ENCODE results near the gene EFCAB10.

DNA sequence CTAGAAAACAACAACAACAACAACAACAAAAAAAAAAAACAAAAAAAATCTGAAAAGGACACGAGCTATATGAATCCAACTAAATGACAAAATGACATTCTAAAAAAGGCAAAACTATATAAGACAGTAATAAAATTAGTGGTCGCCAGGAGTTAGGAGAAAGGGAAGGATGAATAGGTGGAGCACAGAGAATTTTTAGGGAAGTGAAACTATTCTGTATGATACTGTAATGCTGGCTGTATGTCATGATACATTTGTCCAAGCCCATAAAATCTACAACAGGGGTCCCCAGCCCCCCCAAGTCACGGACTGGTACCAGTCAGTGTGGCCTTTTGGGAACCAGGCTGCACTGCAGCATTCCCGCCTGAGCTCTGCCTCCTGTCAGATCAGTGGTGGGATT, 56.5 kb downstream of the EFCAB10 start:
- TF ChIP-seq CTCF (conservative IDR thresholded peaks at IDR 0.05; ENCODE audit: low read depth, low read length) = no peak
- TF ChIP-seq EZH2 (IDR thresholded peaks at IDR 0.05; ENCODE audit: borderline replicate concordance, low read depth, low read length, poor library complexity, severe bottlenecking) = no peak
